ENCODE data around the gene HEXIM1.

DNA sequence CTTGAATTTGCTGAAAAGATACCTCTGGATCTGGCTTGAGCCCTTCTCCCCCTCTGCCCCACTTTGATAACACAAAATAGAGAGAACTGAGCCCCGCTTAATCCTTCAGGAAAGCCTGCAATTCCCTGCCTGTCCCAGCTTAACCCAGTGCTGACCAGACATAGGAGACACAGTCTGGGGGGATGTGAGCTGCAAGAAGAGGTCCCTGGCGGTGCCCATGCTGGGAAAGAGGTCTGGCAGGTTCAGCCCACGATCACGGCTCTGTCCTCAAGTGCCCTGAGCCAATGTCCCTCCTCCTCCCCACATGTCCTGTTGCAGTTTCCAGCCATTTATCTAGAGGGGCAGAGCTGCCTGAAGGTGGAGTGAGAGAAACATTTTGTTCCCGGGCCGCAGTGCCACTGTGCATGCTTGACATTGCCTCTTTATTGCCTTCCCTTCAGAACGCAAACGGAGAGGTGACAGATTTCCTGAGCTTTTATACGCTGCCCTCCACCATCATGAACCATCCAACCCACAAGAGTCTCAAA, 44.9 kb upstream of the HEXIM1 start:
- TF ChIP-seq POLR2AphosphoS5 (IDR thresholded peaks at IDR 0.05; ENCODE audit: low read depth, low read length) (no peak), SIN3A (IDR thresholded peaks at IDR 0.05; ENCODE audit: borderline replicate concordance, insufficient read depth, low read depth, low read length) (no peak), TCF7L2 (IDR thresholded peaks at IDR 0.05; ENCODE audit: low read depth, low read length) (no peak)
- TF ChIP-seq, protein P1, sequence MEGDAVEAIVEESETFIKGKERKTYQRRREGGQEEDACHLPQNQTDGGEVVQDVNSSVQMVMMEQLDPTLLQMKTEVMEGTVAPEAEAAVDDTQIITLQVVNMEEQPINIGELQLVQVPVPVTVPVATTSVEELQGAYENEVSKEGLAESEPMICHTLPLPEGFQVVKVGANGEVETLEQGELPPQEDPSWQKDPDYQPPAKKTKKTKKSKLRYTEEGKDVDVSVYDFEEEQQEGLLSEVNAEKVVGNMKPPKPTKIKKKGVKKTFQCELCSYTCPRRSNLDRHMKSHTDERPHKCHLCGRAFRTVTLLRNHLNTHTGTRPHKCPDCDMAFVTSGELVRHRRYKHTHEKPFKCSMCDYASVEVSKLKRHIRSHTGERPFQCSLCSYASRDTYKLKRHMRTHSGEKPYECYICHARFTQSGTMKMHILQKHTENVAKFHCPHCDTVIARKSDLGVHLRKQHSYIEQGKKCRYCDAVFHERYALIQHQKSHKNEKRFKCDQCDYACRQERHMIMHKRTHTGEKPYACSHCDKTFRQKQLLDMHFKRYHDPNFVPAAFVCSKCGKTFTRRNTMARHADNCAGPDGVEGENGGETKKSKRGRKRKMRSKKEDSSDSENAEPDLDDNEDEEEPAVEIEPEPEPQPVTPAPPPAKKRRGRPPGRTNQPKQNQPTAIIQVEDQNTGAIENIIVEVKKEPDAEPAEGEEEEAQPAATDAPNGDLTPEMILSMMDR (IDR thresholded peaks at IDR 0.05) = no peak
- TF ChIP-seq, protein P2, sequence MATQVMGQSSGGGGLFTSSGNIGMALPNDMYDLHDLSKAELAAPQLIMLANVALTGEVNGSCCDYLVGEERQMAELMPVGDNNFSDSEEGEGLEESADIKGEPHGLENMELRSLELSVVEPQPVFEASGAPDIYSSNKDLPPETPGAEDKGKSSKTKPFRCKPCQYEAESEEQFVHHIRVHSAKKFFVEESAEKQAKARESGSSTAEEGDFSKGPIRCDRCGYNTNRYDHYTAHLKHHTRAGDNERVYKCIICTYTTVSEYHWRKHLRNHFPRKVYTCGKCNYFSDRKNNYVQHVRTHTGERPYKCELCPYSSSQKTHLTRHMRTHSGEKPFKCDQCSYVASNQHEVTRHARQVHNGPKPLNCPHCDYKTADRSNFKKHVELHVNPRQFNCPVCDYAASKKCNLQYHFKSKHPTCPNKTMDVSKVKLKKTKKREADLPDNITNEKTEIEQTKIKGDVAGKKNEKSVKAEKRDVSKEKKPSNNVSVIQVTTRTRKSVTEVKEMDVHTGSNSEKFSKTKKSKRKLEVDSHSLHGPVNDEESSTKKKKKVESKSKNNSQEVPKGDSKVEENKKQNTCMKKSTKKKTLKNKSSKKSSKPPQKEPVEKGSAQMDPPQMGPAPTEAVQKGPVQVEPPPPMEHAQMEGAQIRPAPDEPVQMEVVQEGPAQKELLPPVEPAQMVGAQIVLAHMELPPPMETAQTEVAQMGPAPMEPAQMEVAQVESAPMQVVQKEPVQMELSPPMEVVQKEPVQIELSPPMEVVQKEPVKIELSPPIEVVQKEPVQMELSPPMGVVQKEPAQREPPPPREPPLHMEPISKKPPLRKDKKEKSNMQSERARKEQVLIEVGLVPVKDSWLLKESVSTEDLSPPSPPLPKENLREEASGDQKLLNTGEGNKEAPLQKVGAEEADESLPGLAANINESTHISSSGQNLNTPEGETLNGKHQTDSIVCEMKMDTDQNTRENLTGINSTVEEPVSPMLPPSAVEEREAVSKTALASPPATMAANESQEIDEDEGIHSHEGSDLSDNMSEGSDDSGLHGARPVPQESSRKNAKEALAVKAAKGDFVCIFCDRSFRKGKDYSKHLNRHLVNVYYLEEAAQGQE (IDR thresholded peaks at IDR 0.05; ENCODE audit: insufficient read depth in 1 of 2, low read depth in 2 of 2, low read length in 1 of 2) = no peak

Measured in Panc1 (cell line).